ENCODE measurements around the gene PSME4.

The PSME4 gene

GRCh38 chr2:53819634-53820033 lies 151.2 kb downstream of the PSME4 start:
- POLR2A ChIA-PET = no interaction called here
- TF ChIP-seq HDGF (IDR thresholded peaks at IDR 0.05; ENCODE audit: borderline replicate concordance) (no peak), FOXA1 (IDR thresholded peaks at IDR 0.05) (no peak), PKNOX1 (IDR thresholded peaks at IDR 0.05) (no peak), FOXK2 (IDR thresholded peaks at IDR 0.05) (no peak), FOXM1 (IDR thresholded peaks at IDR 0.05; ENCODE audit: borderline replicate concordance) (no peak), TARDBP (IDR thresholded peaks at IDR 0.05) (no peak), NFRKB (IDR thresholded peaks at IDR 0.05) (no peak), L3MBTL2 (conservative IDR thresholded peaks at IDR 0.05) (no peak), LEF1 (IDR thresholded peaks at IDR 0.05; ENCODE audit: borderline replicate concordance) (no peak), BHLHE40 (IDR thresholded peaks at IDR 0.05; ENCODE audit: borderline replicate concordance) (no peak), SP1 (IDR thresholded peaks at IDR 0.05) (no peak), ELF4 (IDR thresholded peaks at IDR 0.05) (no peak), CTBP1 (IDR thresholded peaks at IDR 0.05; ENCODE audit: borderline replicate concordance) (no peak), ZNF384 (IDR thresholded peaks at IDR 0.05) (no peak), SUZ12 (IDR thresholded peaks at IDR 0.05) (no peak), ARNT (IDR thresholded peaks at IDR 0.05) (no peak)
- DNase-seq (ENCODE audit: extremely low spot score) = no peak
- CTCF ChIA-PET = no interaction called here

DNA sequence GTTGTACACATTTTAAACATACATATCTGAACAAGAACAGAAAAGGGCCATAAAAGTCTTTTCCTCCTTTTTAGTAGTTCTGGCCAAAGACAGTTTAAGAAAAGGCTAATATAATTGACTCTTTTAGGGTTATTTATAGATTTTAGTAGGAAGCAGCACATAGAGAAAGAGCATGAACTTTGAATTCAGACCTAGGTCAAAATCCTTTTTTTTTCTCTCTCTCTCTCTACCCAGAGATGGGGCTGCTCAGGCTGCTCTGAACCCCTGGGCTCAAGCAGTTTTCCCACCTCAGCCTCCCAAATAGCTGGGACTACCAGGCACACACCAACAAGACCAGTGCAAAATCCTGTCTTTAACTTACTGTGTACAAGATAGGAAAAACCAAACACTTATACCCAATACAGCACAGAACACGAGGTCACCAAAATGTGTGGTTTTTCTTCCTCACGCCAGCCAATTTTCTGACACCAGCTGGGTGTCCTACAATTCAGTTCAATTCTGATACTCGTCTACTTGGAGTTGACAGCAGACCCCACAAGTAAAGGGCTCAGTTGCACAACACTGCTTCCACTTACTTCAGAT lies 151.8 kb downstream of the PSME4 start:
- DNase-seq (ENCODE audit: extremely low spot score) = no peak
- ChIA-PET POLR2A (no interaction called here), CTCF (no interaction called here)
- TF ChIP-seq FOXA1 (IDR thresholded peaks at IDR 0.05) = no peak
- TF ChIP-seq BHLHE40 (IDR thresholded peaks at IDR 0.05; ENCODE audit: borderline replicate concordance) = no peak
- no peak for TF ChIP-seq CTBP1 (IDR thresholded peaks at IDR 0.05; ENCODE audit: borderline replicate concordance)
- no peak for TF ChIP-seq ELF4 (IDR thresholded peaks at IDR 0.05)
- no peak for TF ChIP-seq TARDBP (IDR thresholded peaks at IDR 0.05)
- no peak for TF ChIP-seq ZNF384 (IDR thresholded peaks at IDR 0.05)
- no peak for TF ChIP-seq HDGF (IDR thresholded peaks at IDR 0.05; ENCODE audit: borderline replicate concordance)
- TF ChIP-seq LEF1 (IDR thresholded peaks at IDR 0.05; ENCODE audit: borderline replicate concordance) = no peak
- TF ChIP-seq PKNOX1 (IDR thresholded peaks at IDR 0.05) = no peak
- no peak for TF ChIP-seq SUZ12 (IDR thresholded peaks at IDR 0.05)
